ENCODE measurements around the gene ALDH8A1. TPM values are rescaled to one million over a fixed set of nuclear protein-coding genes. Genes with fewer than 3 reads are reported as not detected.

ALDH8A1 gene
- polyA plus RNA-seq, 2 of the 4 experiments (the other 2 are of a cell fraction), result 0.18 to 0.85 TPM

- CTCF ChIA-PET, result no interaction called here
- H3K4me3 ChIP-seq, result no peak overlapping the region
- TF ChIP-seq, protein P1, sequence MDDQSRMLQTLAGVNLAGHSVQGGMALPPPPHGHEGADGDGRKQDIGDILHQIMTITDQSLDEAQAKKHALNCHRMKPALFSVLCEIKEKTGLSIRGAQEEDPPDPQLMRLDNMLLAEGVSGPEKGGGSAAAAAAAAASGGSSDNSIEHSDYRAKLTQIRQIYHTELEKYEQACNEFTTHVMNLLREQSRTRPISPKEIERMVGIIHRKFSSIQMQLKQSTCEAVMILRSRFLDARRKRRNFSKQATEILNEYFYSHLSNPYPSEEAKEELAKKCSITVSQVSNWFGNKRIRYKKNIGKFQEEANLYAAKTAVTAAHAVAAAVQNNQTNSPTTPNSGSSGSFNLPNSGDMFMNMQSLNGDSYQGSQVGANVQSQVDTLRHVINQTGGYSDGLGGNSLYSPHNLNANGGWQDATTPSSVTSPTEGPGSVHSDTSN (IDR thresholded peaks at IDR 0.05), result no peak
- no peak for TF ChIP-seq POLR2AphosphoS2 (conservative IDR thresholded peaks at IDR 0.05; ENCODE audit: low read length)
- no peak overlapping the region for H3K27ac ChIP-seq
- POLR2A ChIA-PET, result no interaction called here
- H3K9me3 ChIP-seq, result no peaks in the 10 kb centered on the region
- WGBS (ENCODE audit: missing lambda C conversion rate), result 96% methylated on average over 1 of the region's 1 CpG
- no peak for ATAC-seq
- FAIRE-seq, result no peak
- no peak overlapping the region for H3K4me2 ChIP-seq
- no peak for DNase-seq (ENCODE audit: low read depth in 1 of 2, low spot score in 1 of 2)
- no peaks in the 10 kb centered on the region for H3K4me1 ChIP-seq
Measured at GRCh38 chr6:134995536-134995935, 45.6 kb upstream of the ALDH8A1 start.

- ChIA-PET CTCF (no interaction called here), POLR2A (no interaction called here)
- no peaks in the 10 kb centered on the region for H3K9me3 ChIP-seq
- no peak for TF ChIP-seq NPAS2 (CRISPR knock-in tag; IDR thresholded peaks at IDR 0.05; ENCODE audit: borderline replicate concordance)
- TF ChIP-seq NR3C1 (IDR thresholded peaks at IDR 0.05), result no peak
- TF ChIP-seq SREBF2 (IDR thresholded peaks at IDR 0.05), result no peak
- no peak for TF ChIP-seq CHD2 (IDR thresholded peaks at IDR 0.05; ENCODE audit: low read length, partially characterized antibody)
- no peak for TF ChIP-seq JUNB (IDR thresholded peaks at IDR 0.05)
- no peak for TF ChIP-seq FOSL2 (IDR thresholded peaks at IDR 0.05)
- TF ChIP-seq FOSL2 (CRISPR knock-in tag; IDR thresholded peaks at IDR 0.05), result no peak
- no peak for TF ChIP-seq ZNF302 (CRISPR knock-in tag; IDR thresholded peaks at IDR 0.05)
- no peak for TF ChIP-seq CBX2 (IDR thresholded peaks at IDR 0.05; ENCODE audit: borderline replicate concordance, low read depth)
- no peak for TF ChIP-seq HEYL (CRISPR knock-in tag; IDR thresholded peaks at IDR 0.05)
- TF ChIP-seq MAZ (IDR thresholded peaks at IDR 0.05; ENCODE audit: borderline replicate concordance, low read depth, low read length), result no peak
- no peak for TF ChIP-seq PHF8 (IDR thresholded peaks at IDR 0.05; ENCODE audit: borderline replicate concordance, low read depth)
- TF ChIP-seq EHMT2 (IDR thresholded peaks at IDR 0.05; ENCODE audit: low read depth), result no peak
- TF ChIP-seq EP300 (IDR thresholded peaks at IDR 0.05), result no peak
- no peak for TF ChIP-seq POLR2AphosphoS2 (conservative IDR thresholded peaks at IDR 0.05; ENCODE audit: low read length)
- TF ChIP-seq RNF2 (IDR thresholded peaks at IDR 0.05; ENCODE audit: borderline replicate concordance, low read depth), result no peak
- TF ChIP-seq KDM1A (IDR thresholded peaks at IDR 0.05; ENCODE audit: low read depth), result no peak
- no peak for DNase-seq (ENCODE audit: low read depth in 1 of 2, low spot score in 1 of 2)
- no peak for ATAC-seq
- no peaks in the 10 kb centered on the region for H3K4me1 ChIP-seq
- FAIRE-seq, result no peak
- H3K4me3 ChIP-seq, result no peak overlapping the region
- no peak overlapping the region for H3K27ac ChIP-seq
- H3K4me2 ChIP-seq, result no peak overlapping the region
Measured at GRCh38 chr6:134994431-134994830, 44.5 kb upstream of the ALDH8A1 start.

GRCh38 chr6:134992155-134992554 lies 42.3 kb upstream of the ALDH8A1 start:
- Histone ChIP-seq H3K4me2 (no peak overlapping the region), H3K4me1 (no peaks in the 10 kb centered on the region), H3K27ac (no peak overlapping the region), H3K9me3 (no peaks in the 10 kb centered on the region), H3K4me3 (no peak overlapping the region)
- 92% methylated on average over 6 of the region's 6 CpGs for WGBS (ENCODE audit: missing lambda C conversion rate)
- FAIRE-seq (no peak), ATAC-seq (no peak), DNase-seq (ENCODE audit: low read depth in 1 of 2, low spot score in 1 of 2) (no peak)
- ChIA-PET POLR2A (interaction anchor here (0.5 to 0.9 kb wide), 2 partner anchors 12 to 38 kb away, joined by 3 to 4 read pairs; no protein-coding TSS in a partner anchor), CTCF (interaction anchor here (1.7 kb wide), 1 partner anchor 12 kb away, joined by 4 read pairs; no protein-coding TSS in a partner anchor)
- no peak for TF ChIP-seq ELK1 (IDR thresholded peaks at IDR 0.05; ENCODE audit: low read depth, low read length)
- TF ChIP-seq GATA3 (IDR thresholded peaks at IDR 0.05; ENCODE audit: borderline replicate concordance), result no peak
- TF ChIP-seq JUN (IDR thresholded peaks at IDR 0.05), result no peak
- no peak for TF ChIP-seq ESRRA (IDR thresholded peaks at IDR 0.05; ENCODE audit: borderline replicate concordance, low read length)
- no peak for TF ChIP-seq FOSB (CRISPR knock-in tag; IDR thresholded peaks at IDR 0.05)
- TF ChIP-seq POLR2A (IDR thresholded peaks at IDR 0.05; ENCODE audit: low read length), result no peak
- no peak for TF ChIP-seq KDM5A (IDR thresholded peaks at IDR 0.05)
- TF ChIP-seq EHF (CRISPR knock-in tag; IDR thresholded peaks at IDR 0.05), result no peak
- no peak for TF ChIP-seq HMGXB4 (CRISPR knock-in tag; IDR thresholded peaks at IDR 0.05; ENCODE audit: borderline replicate concordance)

All from A549 (cell line).